WTC11 (cell line): ENCODE measurements around the gene TUBB4B. TPM values are rescaled to one million over a fixed set of nuclear protein-coding genes. Genes with fewer than 3 reads are reported as not detected.
"Not testable (repeated sequence)": the region's sequence is repeated elsewhere in the genome, so short reads cannot be mapped to it uniquely, and the experiment has no call there.

Experiments used
- ATAC-seq: fragments of 200-7000 bp; cut with Tn5 transposase; 2 replicates; pipeline ENCODE4 v1.10.0; 2021; ENCODE audit warnings: mild to moderate bottlenecking, moderate library complexity
- CTCF ChIA-PET: fragments of 300-600 bp; sonication (Branson Sonifier 250); formaldehyde crosslinking; loops from one replicate; lab custom pipeline; 2021; ENCODE audit warnings: antibody characterized with exemption; lab: Charles Lee
- POLR2A ChIA-PET: fragments of 350-600 bp; sonication (Branson Sonifier 250); formaldehyde crosslinking; loops from one replicate; lab custom pipeline; 2021; ENCODE audit warnings: antibody characterized with exemption; lab: Charles Lee
- DNase-seq: peaks from one replicate; pipeline ENCODE4 v3.0.0; 2021; ENCODE audit warnings: low spot score
- H3K27ac Mint-ChIP-seq: 2 replicates; pipeline ENCODE4 v1.8.0; 2021; ENCODE audit warnings: mixed read lengths
- H3K27me3 Mint-ChIP-seq: 2 replicates; pipeline ENCODE4 v1.8.0; 2021; ENCODE audit warnings: low read depth, mild to moderate bottlenecking, moderate library complexity, mixed read lengths
- H3K36me3 Mint-ChIP-seq: 2 replicates; pipeline ENCODE4 v1.8.0; 2021; ENCODE audit warnings: mixed read lengths
- H3K4me1 Mint-ChIP-seq: 2 replicates; pipeline ENCODE4 v1.8.0; 2022; ENCODE audit warnings: mixed read lengths
- H3K4me3 Mint-ChIP-seq: 2 replicates; pipeline ENCODE4 v1.8.0; 2021; ENCODE audit warnings: mild to moderate bottlenecking, moderate library complexity, mixed read lengths
- H3K9me3 Mint-ChIP-seq: 2 replicates; pipeline ENCODE4 v1.8.0; 2021; ENCODE audit warnings: mixed read lengths
- ATF3 ChIP-seq: sonication (generic); formaldehyde crosslinking; conservative IDR thresholded peaks from 2 replicates; pipeline ENCODE4 v1.8.1; 2022; ENCODE audit warnings: mild to moderate bottlenecking, missing genetic modification reagents
- CREM ChIP-seq: sonication (generic); formaldehyde crosslinking; IDR thresholded peaks from 2 replicates; pipeline ENCODE4 v1.8.1; 2022; ENCODE audit warnings: mild to moderate bottlenecking, missing genetic modification reagents, moderate library complexity
- E2F4 ChIP-seq: sonication (generic); formaldehyde crosslinking; IDR thresholded peaks from 2 replicates; pipeline ENCODE4 v1.8.1; 2022; ENCODE audit warnings: low read depth, mild to moderate bottlenecking, moderate library complexity, missing genetic modification reagents, borderline replicate concordance
- ELF4 ChIP-seq: sonication (generic); formaldehyde crosslinking; IDR thresholded peaks from 2 replicates; pipeline ENCODE4 v1.8.1; 2022; ENCODE audit warnings: low read depth, mild to moderate bottlenecking, moderate library complexity, missing genetic modification reagents
- FOXP1 ChIP-seq: sonication (generic); formaldehyde crosslinking; IDR thresholded peaks from 2 replicates; pipeline ENCODE4 v1.8.0; 2022; ENCODE audit warnings: missing genetic modification reagents, mild to moderate bottlenecking, moderate library complexity, borderline replicate concordance
- FOXP4 ChIP-seq: sonication (generic); formaldehyde crosslinking; IDR thresholded peaks from 2 replicates; pipeline ENCODE4 v1.8.0; 2022; ENCODE audit warnings: mild to moderate bottlenecking, missing genetic modification reagents
- IRF2 ChIP-seq: sonication (generic); formaldehyde crosslinking; IDR thresholded peaks from 2 replicates; pipeline ENCODE4 v1.8.0; 2022; ENCODE audit warnings: low read depth, missing genetic modification reagents, borderline replicate concordance
- KAT7 ChIP-seq: sonication (generic); formaldehyde crosslinking; IDR thresholded peaks from 2 replicates; pipeline ENCODE4 v1.8.1; 2023; ENCODE audit warnings: missing genetic modification reagents, mild to moderate bottlenecking, borderline replicate concordance
- MYBL2 ChIP-seq: sonication (generic); formaldehyde crosslinking; IDR thresholded peaks from 2 replicates; pipeline ENCODE4 v1.8.1; 2023; ENCODE audit warnings: mild to moderate bottlenecking, moderate library complexity, missing genetic modification reagents
- NR1H2 ChIP-seq: sonication (generic); formaldehyde crosslinking; IDR thresholded peaks from 2 replicates; pipeline ENCODE4 v1.9.0; 2021; ENCODE audit warnings: mild to moderate bottlenecking, moderate library complexity, missing genetic modification reagents
- PRDM15 ChIP-seq: sonication (generic); formaldehyde crosslinking; IDR thresholded peaks from 2 replicates; pipeline ENCODE4 v1.8.0; 2022; ENCODE audit warnings: missing genetic modification reagents
- PRRX2 ChIP-seq: fragments of 250-450 bp; sonication (Bioruptor Pico); IDR thresholded peaks from 2 replicates; pipeline ENCODE4 v1.8.0; 2021; ENCODE audit warnings: mild to moderate bottlenecking
- RORB ChIP-seq: fragments of 250-450 bp; sonication (Bioruptor Pico); IDR thresholded peaks from 2 replicates; pipeline ENCODE4 v1.9.0; 2021; ENCODE audit warnings: mild to moderate bottlenecking
- SMAD3 ChIP-seq: sonication (generic); formaldehyde crosslinking; IDR thresholded peaks from 2 replicates; pipeline ENCODE4 v1.8.0; 2022; ENCODE audit warnings: missing genetic modification reagents, mild to moderate bottlenecking, borderline replicate concordance
- SMAD4 ChIP-seq: sonication (generic); formaldehyde crosslinking; IDR thresholded peaks from 2 replicates; pipeline ENCODE4 v1.8.0; 2022; ENCODE audit warnings: mild to moderate bottlenecking, missing genetic modification reagents
- SOX15 ChIP-seq: fragments of 250-450 bp; sonication (Bioruptor Pico); IDR thresholded peaks from 2 replicates; pipeline ENCODE4 v1.9.0; 2021; ENCODE audit warnings: mild to moderate bottlenecking
- total RNA-seq: library from RNA; stranded (reverse); gene quantifications from 3 replicates; pipeline ENCODE4 v1.2.3, GENCODE V29; 2021
- TF ChIP-seq, protein P1 (sequence below): fragments of 250-450 bp; sonication (Bioruptor Pico); IDR thresholded peaks from 2 replicates; pipeline ENCODE4 v1.8.0; 2021; ENCODE audit warnings: mild to moderate bottlenecking
- TF ChIP-seq, protein P2 (sequence below): sonication (generic); formaldehyde crosslinking; conservative IDR thresholded peaks from 2 replicates; pipeline ENCODE4 v1.8.1; 2023; ENCODE audit warnings: mild to moderate bottlenecking, low read depth, missing genetic modification reagents, moderate library complexity
- TF ChIP-seq, protein P3 (sequence below): sonication (generic); formaldehyde crosslinking; IDR thresholded peaks from 2 replicates; pipeline ENCODE4 v1.8.1; 2023; ENCODE audit warnings: mild to moderate bottlenecking, missing genetic modification reagents

Gene TUBB4B
- total RNA-seq, 1 experiment from 2014 or later: 375 TPM

- CTCF ChIA-PET: interaction anchor here (0.7 to 2.4 kb wide), 17 partner anchors 12 to 204 kb away, joined by 3 to 14 read pairs (median 4); partner anchors contain the start of genes EXD3, MAN1B1, NOXA1 and RNF224
- H3K9me3 Mint-ChIP-seq, ATAC-seq, H3K27ac Mint-ChIP-seq, DNase-seq, H3K27me3 Mint-ChIP-seq: not testable (repeated sequence)
- H3K4me3 Mint-ChIP-seq: peak overlapping the region; percentile 73
- H3K4me1 Mint-ChIP-seq: peaks cover 44% of the 10 kb centered on the region
- POLR2A ChIA-PET: interaction anchor here (1.1 to 1.8 kb wide), 8 partner anchors 12 to 110 kb away, joined by 3 to 30 read pairs (median 7); partner anchors contain the start of genes NELFB, NRARP, RNF224 and STPG3
- H3K36me3 Mint-ChIP-seq: peaks cover 20% of the 10 kb centered on the region
These were observed 1.4 kb upstream of the TUBB4B start for GRCh38 chr9:137239541-137240200.

- peak; percentile 38 for DNase-seq
- Mint-ChIP-seq H3K4me1 (peaks cover 40% of the 10 kb centered on the region), H3K27me3 (no peaks in the 10 kb centered on the region), H3K4me3 (peak overlapping the region; percentile 73), H3K9me3 (no peaks in the 10 kb centered on the region), H3K36me3 (peaks cover 20% of the 10 kb centered on the region), H3K27ac (no peak overlapping the region)
- no peak for ATAC-seq
- CTCF ChIA-PET: interaction anchor here (0.7 to 2.4 kb wide), 29 partner anchors 11 to 211 kb away, joined by 3 to 14 read pairs (median 4); partner anchors contain the start of genes CYSRT1, EXD3, MAN1B1 and NOXA1
- POLR2A ChIA-PET: interaction anchor here (0.6 to 1.8 kb wide), 29 partner anchors 13 to 652 kb away, joined by 3 to 30 read pairs (median 4); partner anchors contain the start of genes LRRC26, MAN1B1, NELFB and NRARP
- TF ChIP-seq KAT7: peak; percentile 74; the same call in 1 of the 2 replicates
- TF ChIP-seq MYBL2 (CRISPR knock-in tag): peak; percentile 15; the same call in 1 of the 2 replicates
- TF ChIP-seq ATF3: no peak
- peak; percentile 78; the same call in 1 of the 2 replicates for TF ChIP-seq CREM (CRISPR knock-in tag)
- TF ChIP-seq, protein P1, sequence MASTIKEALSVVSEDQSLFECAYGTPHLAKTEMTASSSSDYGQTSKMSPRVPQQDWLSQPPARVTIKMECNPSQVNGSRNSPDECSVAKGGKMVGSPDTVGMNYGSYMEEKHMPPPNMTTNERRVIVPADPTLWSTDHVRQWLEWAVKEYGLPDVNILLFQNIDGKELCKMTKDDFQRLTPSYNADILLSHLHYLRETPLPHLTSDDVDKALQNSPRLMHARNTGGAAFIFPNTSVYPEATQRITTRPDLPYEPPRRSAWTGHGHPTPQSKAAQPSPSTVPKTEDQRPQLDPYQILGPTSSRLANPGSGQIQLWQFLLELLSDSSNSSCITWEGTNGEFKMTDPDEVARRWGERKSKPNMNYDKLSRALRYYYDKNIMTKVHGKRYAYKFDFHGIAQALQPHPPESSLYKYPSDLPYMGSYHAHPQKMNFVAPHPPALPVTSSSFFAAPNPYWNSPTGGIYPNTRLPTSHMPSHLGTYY: no peak
- TF ChIP-seq ELF4: no peak
- no peak for TF ChIP-seq PRDM15 (CRISPR knock-in tag)
- TF ChIP-seq, protein P2, sequence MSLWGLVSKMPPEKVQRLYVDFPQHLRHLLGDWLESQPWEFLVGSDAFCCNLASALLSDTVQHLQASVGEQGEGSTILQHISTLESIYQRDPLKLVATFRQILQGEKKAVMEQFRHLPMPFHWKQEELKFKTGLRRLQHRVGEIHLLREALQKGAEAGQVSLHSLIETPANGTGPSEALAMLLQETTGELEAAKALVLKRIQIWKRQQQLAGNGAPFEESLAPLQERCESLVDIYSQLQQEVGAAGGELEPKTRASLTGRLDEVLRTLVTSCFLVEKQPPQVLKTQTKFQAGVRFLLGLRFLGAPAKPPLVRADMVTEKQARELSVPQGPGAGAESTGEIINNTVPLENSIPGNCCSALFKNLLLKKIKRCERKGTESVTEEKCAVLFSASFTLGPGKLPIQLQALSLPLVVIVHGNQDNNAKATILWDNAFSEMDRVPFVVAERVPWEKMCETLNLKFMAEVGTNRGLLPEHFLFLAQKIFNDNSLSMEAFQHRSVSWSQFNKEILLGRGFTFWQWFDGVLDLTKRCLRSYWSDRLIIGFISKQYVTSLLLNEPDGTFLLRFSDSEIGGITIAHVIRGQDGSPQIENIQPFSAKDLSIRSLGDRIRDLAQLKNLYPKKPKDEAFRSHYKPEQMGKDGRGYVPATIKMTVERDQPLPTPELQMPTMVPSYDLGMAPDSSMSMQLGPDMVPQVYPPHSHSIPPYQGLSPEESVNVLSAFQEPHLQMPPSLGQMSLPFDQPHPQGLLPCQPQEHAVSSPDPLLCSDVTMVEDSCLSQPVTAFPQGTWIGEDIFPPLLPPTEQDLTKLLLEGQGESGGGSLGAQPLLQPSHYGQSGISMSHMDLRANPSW (CRISPR knock-in tag): no peak
- TF ChIP-seq IRF2: no peak
- TF ChIP-seq NR1H2: no peak
- no peak for TF ChIP-seq PRRX2 (CRISPR knock-in tag)
- no peak for TF ChIP-seq SMAD4 (CRISPR knock-in tag)
- TF ChIP-seq SMAD3 (CRISPR knock-in tag): peak; percentile 68; the same call in 1 of the 2 replicates
- peak; percentile 67; the same call in 1 of the 2 replicates for TF ChIP-seq FOXP4 (CRISPR knock-in tag)
- TF ChIP-seq E2F4 (CRISPR knock-in tag): no peak
- TF ChIP-seq RORB (CRISPR knock-in tag): no peak
- TF ChIP-seq, protein P3, sequence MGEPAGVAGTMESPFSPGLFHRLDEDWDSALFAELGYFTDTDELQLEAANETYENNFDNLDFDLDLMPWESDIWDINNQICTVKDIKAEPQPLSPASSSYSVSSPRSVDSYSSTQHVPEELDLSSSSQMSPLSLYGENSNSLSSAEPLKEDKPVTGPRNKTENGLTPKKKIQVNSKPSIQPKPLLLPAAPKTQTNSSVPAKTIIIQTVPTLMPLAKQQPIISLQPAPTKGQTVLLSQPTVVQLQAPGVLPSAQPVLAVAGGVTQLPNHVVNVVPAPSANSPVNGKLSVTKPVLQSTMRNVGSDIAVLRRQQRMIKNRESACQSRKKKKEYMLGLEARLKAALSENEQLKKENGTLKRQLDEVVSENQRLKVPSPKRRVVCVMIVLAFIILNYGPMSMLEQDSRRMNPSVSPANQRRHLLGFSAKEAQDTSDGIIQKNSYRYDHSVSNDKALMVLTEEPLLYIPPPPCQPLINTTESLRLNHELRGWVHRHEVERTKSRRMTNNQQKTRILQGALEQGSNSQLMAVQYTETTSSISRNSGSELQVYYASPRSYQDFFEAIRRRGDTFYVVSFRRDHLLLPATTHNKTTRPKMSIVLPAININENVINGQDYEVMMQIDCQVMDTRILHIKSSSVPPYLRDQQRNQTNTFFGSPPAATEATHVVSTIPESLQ (CRISPR knock-in tag): no peak
- TF ChIP-seq SOX15 (CRISPR knock-in tag): no peak
- TF ChIP-seq FOXP1: peak; percentile 87; the same call in 1 of the 2 replicates
These were observed 708 bp upstream of the TUBB4B start for GRCh38 chr9:137240318-137240840.
